ENCODE results near the gene ITLN2. TPM values are rescaled to one million over a fixed set of nuclear protein-coding genes. Genes with fewer than 3 reads are reported as not detected.
"Not testable (repeated sequence)": the region's sequence is repeated elsewhere in the genome, so short reads cannot be mapped to it uniquely, and the experiment has no call there.

ITLN2 gene
- total and polyA plus RNA-seq, 2 experiments from 2014 or later: not detected

GRCh38 chr1:160925652-160926244 is 28.9 kb downstream of the ITLN2 start:
- DNase-seq: no peak
- Histone ChIP-seq H3F3A (ENCODE audit: insufficient read depth) (no peaks in the 10 kb centered on the region), H3K27me3 (replicated peaks; ENCODE audit: insufficient read depth) (no peaks in the 10 kb centered on the region; the same call in 1 of the 2 replicates), H2AFZ (no peak overlapping the region), H4K20me1 (ENCODE audit: insufficient read depth) (no peaks in the 10 kb centered on the region), H3K79me2 (ENCODE audit: insufficient read depth) (no peaks in the 10 kb centered on the region), H3K4me2 (ENCODE audit: unreplicated experiment) (no peak overlapping the region), H3K9me2 (ENCODE audit: insufficient read depth) (no peaks in the 10 kb centered on the region), H3K4me3 (no peak overlapping the region), H3K9me3 (ENCODE audit: low read depth) (no peaks in the 10 kb centered on the region), H3K27ac (no peak overlapping the region), H3K36me3 (ENCODE audit: low read depth) (no peaks in the 10 kb centered on the region), H3K4me1 (ENCODE audit: insufficient read depth) (no peaks in the 10 kb centered on the region), H3K9ac (no peak overlapping the region)
- in situ Hi-C loops (cut with MboI): no loop called here
- 5 to 9% methylated on average over 4 to 5 of the region's 5 CpGs for WGBS, 2 experiments (ENCODE audit: low coverage in 1 of 2, low lambda C conversion rate in 2 of 2, missing lambda C conversion rate in 2 of 2)
- TF ChIP-seq EZH2phosphoT487 (IDR thresholded peaks at IDR 0.05; ENCODE audit: insufficient read depth, low read depth) (no peak), EZH2 (IDR thresholded peaks at IDR 0.05; ENCODE audit: insufficient read depth, poor library complexity, severe bottlenecking) (no peak)

- Histone ChIP-seq H3K9me3 (ENCODE audit: low read depth) (no peaks in the 10 kb centered on the region), H3K9me2 (ENCODE audit: insufficient read depth) (no peaks in the 10 kb centered on the region), H3K27me3 (replicated peaks; ENCODE audit: insufficient read depth) (no peaks in the 10 kb centered on the region; the same call in 1 of the 2 replicates), H3K4me2 (ENCODE audit: unreplicated experiment) (no peak overlapping the region), H2AFZ (no peak overlapping the region), H3K79me2 (ENCODE audit: insufficient read depth) (no peaks in the 10 kb centered on the region), H4K20me1 (ENCODE audit: insufficient read depth) (no peaks in the 10 kb centered on the region), H3K9ac (no peak overlapping the region), H3K36me3 (ENCODE audit: low read depth) (no peaks in the 10 kb centered on the region), H3F3A (ENCODE audit: insufficient read depth) (no peaks in the 10 kb centered on the region), H3K27ac (no peak overlapping the region), H3K4me3 (no peak overlapping the region), H3K4me1 (ENCODE audit: insufficient read depth) (no peaks in the 10 kb centered on the region)
- no peak for DNase-seq
- TF ChIP-seq EZH2 (IDR thresholded peaks at IDR 0.05; ENCODE audit: insufficient read depth, poor library complexity, severe bottlenecking): no peak
- TF ChIP-seq EZH2phosphoT487 (IDR thresholded peaks at IDR 0.05; ENCODE audit: insufficient read depth, low read depth): no peak
- in situ Hi-C loops (cut with MboI): no loop called here
- 27 to 29% methylated on average over 7 of the region's 7 CpGs for WGBS, 2 experiments (ENCODE audit: low coverage in 1 of 2, low lambda C conversion rate in 2 of 2, missing lambda C conversion rate in 2 of 2)
These were observed 29.6 kb downstream of the ITLN2 start for GRCh38 chr1:160924791-160925651.

GRCh38 chr1:160916666-160917065 is 37.9 kb downstream of the ITLN2 start:
- Histone ChIP-seq H3K4me2 (ENCODE audit: unreplicated experiment) (no peak overlapping the region), H3K27ac (no peak overlapping the region), H4K20me1 (ENCODE audit: insufficient read depth) (no peaks in the 10 kb centered on the region), H2AFZ (no peak overlapping the region), H3K9me3 (ENCODE audit: low read depth) (no peaks in the 10 kb centered on the region), H3K9ac (no peak overlapping the region), H3K4me3 (no peak overlapping the region), H3K36me3 (ENCODE audit: low read depth) (no peaks in the 10 kb centered on the region), H3K27me3 (replicated peaks; ENCODE audit: insufficient read depth) (no peaks in the 10 kb centered on the region; the same call in none of the 2 replicates), H3K4me1 (ENCODE audit: insufficient read depth) (no peaks in the 10 kb centered on the region), H3F3A (ENCODE audit: insufficient read depth) (no peaks in the 10 kb centered on the region), H3K9me2 (ENCODE audit: insufficient read depth) (no peaks in the 10 kb centered on the region), H3K79me2 (ENCODE audit: insufficient read depth) (no peaks in the 10 kb centered on the region)
- no peak for DNase-seq
- TF ChIP-seq EZH2 (IDR thresholded peaks at IDR 0.05; ENCODE audit: insufficient read depth, poor library complexity, severe bottlenecking) (no peak), EZH2phosphoT487 (IDR thresholded peaks at IDR 0.05; ENCODE audit: insufficient read depth, low read depth) (no peak)
- WGBS, 2 experiments (ENCODE audit: low coverage in 1 of 2, low lambda C conversion rate in 2 of 2, missing lambda C conversion rate in 2 of 2): 50 to 53% methylated on average over 2 of the region's 2 CpGs
- in situ Hi-C loops (cut with MboI): no loop called here

DNA sequence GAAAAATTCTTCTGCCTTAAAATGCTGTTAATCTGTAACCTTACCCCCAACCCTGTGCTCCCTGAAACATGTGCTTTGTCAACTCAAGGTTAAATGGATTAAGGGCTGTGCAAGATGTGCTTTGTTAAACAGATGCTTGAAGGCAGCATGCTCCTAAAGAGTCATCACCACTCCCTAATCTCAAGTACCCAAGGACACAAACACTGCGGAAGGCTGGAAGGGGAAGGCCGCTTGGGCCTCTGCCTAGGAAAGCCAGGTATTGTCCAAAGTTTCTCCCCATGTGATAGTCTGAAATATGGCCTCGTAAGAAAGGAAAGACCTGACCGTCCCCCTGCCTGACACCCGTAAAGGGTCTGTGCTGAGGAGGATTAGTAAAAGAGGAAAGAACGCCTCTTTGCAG is 41.4 kb downstream of the ITLN2 start:
- H3K4me3 ChIP-seq; H3K9me2 ChIP-seq (ENCODE audit: insufficient read depth); H4K20me1 ChIP-seq (ENCODE audit: insufficient read depth); H3K79me2 ChIP-seq (ENCODE audit: insufficient read depth); H3K4me1 ChIP-seq (ENCODE audit: insufficient read depth); H3K27me3 ChIP-seq (replicated peaks; ENCODE audit: insufficient read depth); H3F3A ChIP-seq (ENCODE audit: insufficient read depth); H3K9me3 ChIP-seq (ENCODE audit: low read depth); in situ Hi-C loops (cut with MboI); DNase-seq; H3K9ac ChIP-seq; H2AFZ ChIP-seq; H3K36me3 ChIP-seq (ENCODE audit: low read depth); H3K27ac ChIP-seq; H3K4me2 ChIP-seq (ENCODE audit: unreplicated experiment): not testable (repeated sequence)
- WGBS, 2 experiments (ENCODE audit: low coverage in 1 of 2, low lambda C conversion rate in 2 of 2, missing lambda C conversion rate in 2 of 2): 12 to 24% methylated on average over 6 of the region's 6 CpGs
